GM08714 (cell line): ENCODE measurements around the gene ZFX.

Experiments used
- H3K4me3 ChIP-seq: fragments of 200-500 bp; sonication (Bioruptor generic); 2 replicates; pipeline ENCODE4 v1.5.1; 2014; ENCODE audit warnings: mild to moderate bottlenecking, low read length, inconsistent platforms
- ZNF274 ChIP-seq: IDR thresholded peaks from 2 replicates; pipeline ENCODE4 v1.6.1; 2012; ENCODE audit warnings: mild to moderate bottlenecking, low read depth, low read length

The ZFX gene

GRCh38 chrX:24257011-24257410, 107.5 kb downstream of the ZFX start:
- H3K4me3 ChIP-seq = no peak overlapping the region
- no peak for TF ChIP-seq ZNF274

DNA sequence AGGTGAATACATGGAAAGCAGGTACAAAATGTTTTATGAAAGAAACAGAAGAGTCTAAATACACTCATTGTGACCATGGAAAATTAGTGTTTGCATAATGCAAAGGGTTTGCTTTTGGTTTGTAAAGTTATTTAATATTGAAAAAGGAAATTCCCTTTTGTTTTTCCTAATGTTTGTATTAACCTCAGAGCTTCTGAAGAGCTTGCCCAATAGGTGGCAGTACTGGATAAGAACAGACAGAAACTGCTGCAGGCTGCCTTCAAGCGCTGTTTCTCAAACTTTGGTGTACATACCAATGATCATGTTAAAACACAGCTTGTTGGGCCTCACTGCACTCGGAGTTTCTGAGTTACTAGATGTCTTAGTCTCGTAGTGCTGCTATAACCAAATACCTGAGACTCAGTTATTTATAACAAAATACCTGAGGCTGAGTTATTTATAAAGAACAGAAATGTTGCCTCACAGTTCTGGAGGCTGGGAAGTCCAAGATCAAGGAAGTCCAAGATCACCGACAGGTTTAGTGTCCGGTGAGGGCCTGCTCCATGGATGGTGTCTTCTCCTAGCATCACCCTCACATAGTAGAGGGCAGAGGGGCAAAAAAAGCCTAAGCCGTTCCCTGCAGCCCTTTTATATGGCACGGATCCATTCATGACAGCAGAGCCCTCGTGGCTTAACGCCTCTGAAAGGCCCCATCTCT, 110.2 kb downstream of the ZFX start:
- H3K4me3 ChIP-seq = no peak overlapping the region
- TF ChIP-seq ZNF274 = no peak

GRCh38 chrX:24260842-24261550, 111.5 kb downstream of the ZFX start:
- TF ChIP-seq ZNF274 = no peak
- H3K4me3 ChIP-seq = no peak overlapping the region

DNA sequence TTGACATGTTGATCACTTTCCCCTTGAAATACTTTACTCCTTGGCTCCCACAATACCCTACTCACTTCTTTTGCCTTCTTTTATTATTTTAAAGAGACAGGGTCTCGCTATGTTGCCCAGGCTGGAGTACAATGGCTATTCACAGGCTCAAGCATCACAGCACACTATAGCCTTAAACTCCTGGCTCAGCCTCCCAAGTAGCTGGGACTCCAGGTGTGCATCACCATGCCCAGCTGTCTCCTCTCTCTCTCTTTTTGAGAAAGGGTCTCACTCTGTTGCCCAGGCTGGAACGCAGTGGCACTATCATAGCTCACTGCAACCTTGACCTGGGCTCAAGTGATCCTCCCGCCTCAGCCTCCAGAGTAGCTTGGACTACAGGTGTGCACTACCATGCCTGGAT, 112.8 kb downstream of the ZFX start:
- TF ChIP-seq ZNF274 = no peak

GRCh38 chrX:24264383-24264782, 114.9 kb downstream of the ZFX start:
- TF ChIP-seq ZNF274 = no peak
- H3K4me3 ChIP-seq = no peak overlapping the region

More for the DNA sequence above, 112.8 kb downstream of the ZFX start:
- H3K4me3 ChIP-seq = no peak overlapping the region
